Heart left ventricle (tissue), 16 donors: ENCODE data around the gene CRLF1. TPM values are rescaled to one million over a fixed set of nuclear protein-coding genes. Genes with fewer than 3 reads are reported as not detected.

ENCODE experiments used
- ATAC-seq, 4 donors: fragments of 200-7000 bp; cut with Tn5 transposase; one replicate each; pipeline ENCODE4 v1.9.1; 2020 to 2022; ENCODE audit warnings: moderate library complexity in 4 of 4, mild to moderate bottlenecking in 3 of 4, moderate number of reproducible peaks in 1 of 4
- DNase-seq, 5 donors: peaks; one replicate each; pipeline ENCODE4 v3.0.0-alpha.2; 2020
- H3K27ac ChIP-seq, 12 donors: fragments of 200-600 bp; sonication (generic) in 4 of 12; one replicate each; pipeline versions ENCODE4 v1.5.0 to v1.8.0; 2016 to 2022; ENCODE audit warnings: mild to moderate bottlenecking in 2 of 12
- H3K27me3 ChIP-seq, 9 donors: fragments of 200-600 bp; sonication (generic) in 2 of 9; one replicate each; pipeline versions ENCODE4 v1.5.1 to v1.8.0; 2016 to 2022; ENCODE audit warnings: mild to moderate bottlenecking in 3 of 9
- H3K36me3 ChIP-seq, 9 donors: fragments of 200-600 bp; sonication (generic) in 2 of 9; one replicate each; pipeline versions ENCODE4 v1.5.0 to v1.8.0; 2018 to 2022; ENCODE audit warnings: mild to moderate bottlenecking in 2 of 9
- H3K4me1 ChIP-seq, 12 donors: fragments of 200-600 bp; sonication (generic) in 4 of 12; one replicate each; pipeline versions ENCODE4 v1.5.0 to v1.8.0; 2016 to 2022; ENCODE audit warnings: mild to moderate bottlenecking in 3 of 12
- H3K4me3 ChIP-seq, 12 donors: fragments of 200-600 bp; sonication (generic) in 4 of 12; one replicate each; pipeline versions ENCODE4 v1.5.0 to v1.8.0; 2017 to 2022; ENCODE audit warnings: mild to moderate bottlenecking in 9 of 12, moderate library complexity in 4 of 12
- H3K9me3 ChIP-seq, 12 donors: fragments of 200-600 bp; sonication (generic) in 4 of 12; one replicate each; pipeline versions ENCODE4 v1.5.0 to v1.8.0; 2016 to 2022; ENCODE audit warnings: mild to moderate bottlenecking in 1 of 12
- CTCF ChIP-seq, 12 donors: fragments of 200-600 bp; sonication (generic) in 4 of 12; IDR thresholded peaks; one replicate each; pipeline versions ENCODE4 v1.5.0 to v1.8.0; 2018 to 2022; ENCODE audit warnings: antibody characterized with exemption in 12 of 12, mild to moderate bottlenecking in 5 of 12
- POLR2A ChIP-seq, 2 donors: fragments of 450-650 bp; IDR thresholded peaks; one replicate each; pipeline ENCODE4 v1.6.1; 2017; ENCODE audit warnings: antibody characterized with exemption in 2 of 2, mild to moderate bottlenecking in 2 of 2, moderate library complexity in 2 of 2
- WGBS, 4 donors: extraction: QIAGEN DNeasy Blood & Tissue Kit in 2 of 4; methylation state at CpG; one replicate each; pipeline versions ENCODE4 v1.1.5 to v1.1.7; 2013 to 2018; 5-methylcytosine and 5-hydroxymethylcytosine counted together
- intact Hi-C, 10 donors: fragments of 100-400 bp; cut with DNase I; formaldehyde crosslinking; loops; one replicate each; pipeline versions ENCODE4 v1.11.1 to v1.14.2; 2022
- polyA plus RNA-seq, 2 donors: library from polyadenylated mRNA; stranded (reverse); fragments of 200-250 nt; gene quantifications; one replicate each; pipeline ENCODE4 v1.2.3, GENCODE V29; 2013
- total RNA-seq, 9 donors: library from RNA; depleted of rRNA in 2 of 9; stranded (reverse); fragments of >200 nt in 2 of 9; fragmentation: NEBNext Ultra II Directional in 3 of 9; extraction: Animal tissue kit (Norgen Biotek cat#: 25700) in 3 of 9; gene quantifications; one replicate each; pipeline versions ENCODE4 v1.1.0 to v1.2.4, GENCODE V29; 2016 to 2023
- donor health status: ischemic (EF 13 %, LVEDD 7.1; RV severe dilation, severe dysfunction).
- donor health status: healthy with polysubstance abuse.
- donor health status: DM: no; HTN: yes; CAD: no.
- donor health status: DM: no; HTN: no; CAD: no.
- donor health status: ischemic (EF 25% LVEDD 6.9; RV normal size, moderate dysfunction).
- donor health status: ischemic (EF 25% LVEDD 5.7; RV mildly dilated, moderate dysfunction).
- donor health status: healthy.
- donor health status: DM: yes; HTN: yes; CAD: no.
- donor health status: ischemic (EF 35%, LVEDD 5.7; RV mildly dilated, moderate dysfunction).
- donor health status: nonischemic (EF 11% LVEDD 7.7; RV severe dilation, severe dysfunction).
- donor health status: DM: yes; HTN: yes; CAD: no.
- donor health status: PGD.
- donor health status: ischemic (EF 29% LVEDD 5.4; RV normal size, mild dysfunction).
- donor health status: nonischemic (EF 23%, LVEDD 6.1; RV moderate dilation, normal function).

Gene CRLF1
- total and polyA plus RNA-seq, 11 donors, result 2.8 to 64.0 (median 12.1) TPM

- no peaks in the 10 kb centered on the region for H3K9me3 ChIP-seq
- no peaks in the 10 kb centered on the region for H3K36me3 ChIP-seq
- H3K4me1 ChIP-seq, result peaks cover 0 to 28% (median 5%) of the 10 kb centered on the region in 12 donors
- no peak overlapping the region for H3K27ac ChIP-seq
- intact Hi-C loops, result loop anchor here in 2 of 10 donors (5.0 kb wide), 1 partner anchor 43 kb away; the partner anchor contains the start of gene CRTC1 (in 2 of the 2)
- TF ChIP-seq CTCF (IDR thresholded peaks at IDR 0.05) (no peak), POLR2A (IDR thresholded peaks at IDR 0.05) (no peak)
- WGBS, 4 donors, result 74 to 81% (median 78%) methylated on average over 8 of the region's 8 CpGs
- no peak for DNase-seq
- H3K4me3 ChIP-seq, result no peak overlapping the region
- no peak for ATAC-seq
- H3K27me3 ChIP-seq, result no peaks in the 10 kb centered on the region
These were observed 33.2 kb upstream of the CRLF1 start for GRCh38 chr19:18639706-18640243.

GRCh38 chr19:18637673-18638630 is 31.4 kb upstream of the CRLF1 start:
- WGBS, 4 donors, result 26 to 55% (median 37%) methylated on average over 3 of the region's 3 CpGs
- Histone ChIP-seq H3K36me3 (no peaks in the 10 kb centered on the region), H3K4me1 (peaks cover 0 to 28% (median 4%) of the 10 kb centered on the region in 12 donors), H3K27ac (peak overlapping the region in 9 of 12 donors; percentile 57 to 92 (median 79)), H3K4me3 (peak overlapping the region in 11 of 12 donors; percentile 57 to 92 (median 77)), H3K9me3 (no peaks in the 10 kb centered on the region), H3K27me3 (no peaks in the 10 kb centered on the region)
- TF ChIP-seq POLR2A (IDR thresholded peaks at IDR 0.05), result no peak
- peak in 1 of 12 donors; percentile 12 for TF ChIP-seq CTCF (IDR thresholded peaks at IDR 0.05)
- ATAC-seq, result no peak
- DNase-seq, result no peak
- intact Hi-C loops, result loop anchor here in 2 of 10 donors (5.0 kb wide), 1 partner anchor 44 kb away; the partner anchor contains the start of gene CRTC1 (in 2 of the 2)

- peak within 1 kb of the TSS; percentile 47 to 92 (median 77) for H3K4me3 ChIP-seq
- DNase-seq (peak in 1 of 5 donors; percentile 40), ATAC-seq (no peak)
- intact Hi-C loops, result loop anchor here in 2 of 10 donors (5.0 kb wide), 1 partner anchor 45 kb away; the partner anchor contains the start of gene CRTC1 (in 2 of the 2)
- no peaks in the 10 kb centered on the region for H3K36me3 ChIP-seq
- TF ChIP-seq CTCF (IDR thresholded peaks at IDR 0.05) (no peak), POLR2A (IDR thresholded peaks at IDR 0.05) (peak in 1 of 2 donors; percentile 52)
- H3K27ac ChIP-seq, result peak within 1 kb of the TSS; percentile 57 to 92 (median 78)
- H3K27me3 ChIP-seq, result no peaks in the 10 kb centered on the region
- WGBS, 4 donors, result 8 to 23% (median 11%) methylated on average over 14 to 47 of the region's 47 CpGs
- no peaks in the 10 kb centered on the region for H3K9me3 ChIP-seq
- peaks cover 0 to 28% (median 4%) of the 10 kb centered on the region in 12 donors for H3K4me1 ChIP-seq
These were observed 30.5 kb upstream of the CRLF1 start, which contains the start of gene KLHL26 for GRCh38 chr19:18636969-18637629. TSS of gene KLHL26 (plus strand) at chr19:18637028. CDS start at chr19:18637055, 27 bp downstream.
